ENCODE data around the gene INTS6.

Gene INTS6

DNA sequence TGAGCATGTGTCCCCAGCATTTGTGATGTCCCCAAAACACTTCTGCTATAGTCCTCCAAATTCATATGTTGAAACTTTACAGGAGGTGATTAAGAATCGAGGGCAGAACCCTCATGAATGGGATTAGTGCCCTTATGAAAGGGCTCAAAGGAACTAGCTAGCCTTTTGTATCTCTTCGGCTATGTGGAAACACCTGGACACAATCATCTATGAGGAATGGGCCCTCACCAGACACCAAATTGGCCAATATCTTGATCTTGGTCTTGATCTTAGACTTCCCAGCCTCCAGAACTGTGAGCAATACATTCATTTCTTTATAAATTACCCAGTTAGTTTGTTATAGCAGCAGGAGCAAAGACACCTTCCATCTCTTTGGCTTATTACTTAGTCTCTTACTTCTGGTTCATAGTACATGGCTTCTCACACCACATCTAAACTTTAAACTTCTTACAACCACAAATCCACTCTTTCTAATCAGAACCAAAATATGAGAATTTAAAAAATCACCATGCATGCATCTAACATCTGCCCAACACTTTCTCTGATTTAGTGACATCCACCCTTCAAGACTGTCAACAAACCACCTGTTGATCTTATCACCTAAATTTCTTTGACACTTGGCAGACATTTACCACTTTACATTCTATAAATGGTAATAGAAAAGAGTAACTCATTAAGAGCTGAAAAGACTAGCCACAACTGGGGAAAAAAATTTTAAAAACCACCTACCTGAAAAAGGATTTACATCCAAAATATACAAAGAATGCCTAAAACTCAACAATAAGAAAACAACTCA, 120.1 kb downstream of the INTS6 start:
- TF ChIP-seq, protein P1, sequence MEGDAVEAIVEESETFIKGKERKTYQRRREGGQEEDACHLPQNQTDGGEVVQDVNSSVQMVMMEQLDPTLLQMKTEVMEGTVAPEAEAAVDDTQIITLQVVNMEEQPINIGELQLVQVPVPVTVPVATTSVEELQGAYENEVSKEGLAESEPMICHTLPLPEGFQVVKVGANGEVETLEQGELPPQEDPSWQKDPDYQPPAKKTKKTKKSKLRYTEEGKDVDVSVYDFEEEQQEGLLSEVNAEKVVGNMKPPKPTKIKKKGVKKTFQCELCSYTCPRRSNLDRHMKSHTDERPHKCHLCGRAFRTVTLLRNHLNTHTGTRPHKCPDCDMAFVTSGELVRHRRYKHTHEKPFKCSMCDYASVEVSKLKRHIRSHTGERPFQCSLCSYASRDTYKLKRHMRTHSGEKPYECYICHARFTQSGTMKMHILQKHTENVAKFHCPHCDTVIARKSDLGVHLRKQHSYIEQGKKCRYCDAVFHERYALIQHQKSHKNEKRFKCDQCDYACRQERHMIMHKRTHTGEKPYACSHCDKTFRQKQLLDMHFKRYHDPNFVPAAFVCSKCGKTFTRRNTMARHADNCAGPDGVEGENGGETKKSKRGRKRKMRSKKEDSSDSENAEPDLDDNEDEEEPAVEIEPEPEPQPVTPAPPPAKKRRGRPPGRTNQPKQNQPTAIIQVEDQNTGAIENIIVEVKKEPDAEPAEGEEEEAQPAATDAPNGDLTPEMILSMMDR (IDR thresholded peaks at IDR 0.05; ENCODE audit: unreplicated experiment in 3 of 3) = no peak
- H3K4me3 Mint-ChIP-seq = no peak overlapping the region
- H3K27me3 Mint-ChIP-seq (ENCODE audit: low read depth) = no peaks in the 10 kb centered on the region
- no peaks in the 10 kb centered on the region for H3K36me3 Mint-ChIP-seq (ENCODE audit: low read depth)
- H3K4me1 Mint-ChIP-seq = no peaks in the 10 kb centered on the region
- no peaks in the 10 kb centered on the region for H3K9me3 Mint-ChIP-seq
- no peak overlapping the region for H3K27ac Mint-ChIP-seq

DNA sequence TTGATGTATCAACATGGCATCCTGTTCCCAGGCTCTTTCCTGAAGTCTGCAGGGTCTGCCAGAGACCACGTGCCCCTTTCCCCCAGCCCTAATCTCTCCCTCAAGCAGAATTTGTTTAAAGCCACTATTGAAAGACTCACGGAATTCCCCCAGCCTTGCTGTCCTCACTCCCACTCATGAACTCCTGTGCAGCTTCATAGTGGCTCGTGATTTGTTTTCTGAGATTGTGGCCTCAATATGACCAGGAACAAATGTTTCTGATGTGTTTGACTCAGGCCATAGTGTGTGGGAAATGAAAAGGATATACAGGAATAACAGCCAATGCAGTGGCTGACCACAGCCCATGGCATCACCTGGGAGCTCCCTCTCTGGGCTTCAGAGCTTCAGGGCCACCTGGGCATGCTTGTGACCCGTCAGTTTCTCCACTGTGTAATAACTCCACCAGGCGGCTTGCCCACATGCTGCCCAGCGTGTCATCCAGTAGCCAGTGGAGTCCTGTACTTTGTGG, 121.4 kb downstream of the INTS6 start:
- Mint-ChIP-seq H3K27ac (no peak overlapping the region), H3K4me3 (no peak overlapping the region), H3K36me3 (ENCODE audit: low read depth) (no peaks in the 10 kb centered on the region), H3K27me3 (ENCODE audit: low read depth) (no peaks in the 10 kb centered on the region), H3K9me3 (no peaks in the 10 kb centered on the region), H3K4me1 (no peaks in the 10 kb centered on the region)
- TF ChIP-seq, protein P1 (IDR thresholded peaks at IDR 0.05; ENCODE audit: unreplicated experiment in 3 of 3) = no peak

DNA sequence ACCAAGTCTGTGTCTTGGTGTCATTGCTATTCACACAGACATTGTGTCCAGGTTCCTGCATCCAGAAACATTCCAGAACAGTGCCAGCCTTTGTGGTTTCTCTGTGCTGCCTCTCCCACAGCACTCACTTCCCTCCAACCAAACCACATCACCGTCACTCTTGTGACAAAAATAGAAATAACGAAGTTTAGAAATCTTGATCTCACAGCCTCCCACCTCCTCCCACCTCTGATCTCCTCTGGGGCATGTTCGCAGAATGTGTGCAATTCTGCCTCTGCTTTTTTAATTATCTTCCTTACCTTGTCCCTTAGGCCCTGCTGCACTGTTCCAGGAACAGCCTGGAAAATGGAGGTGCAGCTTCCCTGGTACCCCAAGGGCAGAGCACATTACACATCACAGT, 122.0 kb downstream of the INTS6 start:
- no peaks in the 10 kb centered on the region for H3K9me3 Mint-ChIP-seq
- TF ChIP-seq, protein P1 (IDR thresholded peaks at IDR 0.05; ENCODE audit: unreplicated experiment in 3 of 3) = no peak
- H3K4me1 Mint-ChIP-seq = no peaks in the 10 kb centered on the region
- H3K27ac Mint-ChIP-seq = no peak overlapping the region
- no peaks in the 10 kb centered on the region for H3K27me3 Mint-ChIP-seq (ENCODE audit: low read depth)
- no peaks in the 10 kb centered on the region for H3K36me3 Mint-ChIP-seq (ENCODE audit: low read depth)
- H3K4me3 Mint-ChIP-seq = no peak overlapping the region

DNA sequence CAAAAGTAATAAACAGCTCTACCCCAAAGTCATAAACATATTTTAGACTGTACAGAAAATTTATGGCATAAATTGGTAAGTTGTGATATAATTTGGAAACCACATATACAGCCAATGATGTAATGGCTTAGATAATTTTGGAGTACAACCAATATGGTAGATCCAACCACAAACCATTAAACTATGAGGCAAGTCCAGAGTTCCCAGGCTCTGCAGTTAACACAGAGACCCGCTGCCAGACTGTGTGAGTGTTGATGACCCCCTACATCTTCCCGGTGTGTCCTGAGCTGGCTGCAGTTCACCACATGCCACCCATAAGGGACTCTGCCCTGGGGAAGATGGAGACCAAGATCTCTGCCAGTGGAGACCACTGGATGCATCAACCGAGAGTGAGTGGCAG, 123.2 kb downstream of the INTS6 start:
- Mint-ChIP-seq H3K27ac (no peak overlapping the region), H3K4me1 (no peaks in the 10 kb centered on the region), H3K36me3 (ENCODE audit: low read depth) (no peaks in the 10 kb centered on the region), H3K9me3 (no peaks in the 10 kb centered on the region), H3K4me3 (no peak overlapping the region), H3K27me3 (ENCODE audit: low read depth) (no peaks in the 10 kb centered on the region)
- TF ChIP-seq, protein P1 (IDR thresholded peaks at IDR 0.05; ENCODE audit: unreplicated experiment in 3 of 3) = no peak

DNA sequence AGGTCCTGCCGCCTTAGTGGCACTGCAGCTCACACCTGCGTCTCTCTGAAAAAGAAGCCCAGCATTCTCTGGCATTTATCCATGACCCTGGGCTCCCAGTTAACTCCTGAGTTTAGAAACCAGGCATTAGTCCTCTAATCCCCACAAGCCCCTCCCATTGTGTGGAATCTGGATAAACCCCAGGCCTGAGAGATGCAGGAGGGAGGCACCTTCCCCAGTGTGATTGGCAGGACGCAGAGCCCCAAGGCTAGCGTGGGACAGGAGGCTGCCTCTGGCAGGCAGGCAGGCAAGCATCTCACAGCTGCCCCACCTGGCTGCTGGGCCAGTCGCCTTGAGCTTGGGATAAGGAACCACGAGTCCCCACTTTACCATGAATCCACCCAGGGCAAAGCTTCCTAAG, 124.3 kb downstream of the INTS6 start:
- H3K27ac Mint-ChIP-seq = no peak overlapping the region
- H3K36me3 Mint-ChIP-seq (ENCODE audit: low read depth) = no peaks in the 10 kb centered on the region
- H3K9me3 Mint-ChIP-seq = no peaks in the 10 kb centered on the region
- no peaks in the 10 kb centered on the region for H3K27me3 Mint-ChIP-seq (ENCODE audit: low read depth)
- no peak overlapping the region for H3K4me3 Mint-ChIP-seq
- H3K4me1 Mint-ChIP-seq = no peaks in the 10 kb centered on the region
- TF ChIP-seq, protein P1 (IDR thresholded peaks at IDR 0.05; ENCODE audit: unreplicated experiment in 3 of 3) = no peak

DNA sequence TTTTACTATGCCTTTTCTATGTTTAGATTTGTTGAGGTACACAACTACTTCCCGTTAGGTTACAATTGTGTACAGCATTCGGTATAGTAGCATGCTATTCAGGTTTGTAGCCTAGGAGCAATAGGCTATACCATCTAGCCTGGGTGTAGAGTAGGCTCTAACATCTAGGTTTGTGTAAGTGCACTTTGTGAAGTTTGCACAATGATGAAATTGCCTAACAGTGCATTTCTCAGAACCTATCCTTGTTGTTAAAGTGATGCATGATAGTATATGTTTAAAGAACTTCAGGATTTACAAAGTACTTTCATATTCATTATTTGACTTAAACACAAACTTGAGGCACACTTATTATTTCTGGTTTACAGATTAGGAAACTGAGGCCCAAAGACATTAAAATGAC, 124.9 kb downstream of the INTS6 start:
- no peaks in the 10 kb centered on the region for H3K4me1 Mint-ChIP-seq

More for the DNA sequence above, 124.9 kb downstream of the INTS6 start:
- no peaks in the 10 kb centered on the region for H3K9me3 Mint-ChIP-seq
- no peak overlapping the region for H3K27ac Mint-ChIP-seq
- H3K36me3 Mint-ChIP-seq (ENCODE audit: low read depth) = no peaks in the 10 kb centered on the region
- H3K27me3 Mint-ChIP-seq (ENCODE audit: low read depth) = no peaks in the 10 kb centered on the region
- TF ChIP-seq, protein P1 (IDR thresholded peaks at IDR 0.05; ENCODE audit: unreplicated experiment in 3 of 3) = no peak
- no peak overlapping the region for H3K4me3 Mint-ChIP-seq
